Measurements from ENCODE around the gene MMP24OS.

The MMP24OS gene

DNA sequence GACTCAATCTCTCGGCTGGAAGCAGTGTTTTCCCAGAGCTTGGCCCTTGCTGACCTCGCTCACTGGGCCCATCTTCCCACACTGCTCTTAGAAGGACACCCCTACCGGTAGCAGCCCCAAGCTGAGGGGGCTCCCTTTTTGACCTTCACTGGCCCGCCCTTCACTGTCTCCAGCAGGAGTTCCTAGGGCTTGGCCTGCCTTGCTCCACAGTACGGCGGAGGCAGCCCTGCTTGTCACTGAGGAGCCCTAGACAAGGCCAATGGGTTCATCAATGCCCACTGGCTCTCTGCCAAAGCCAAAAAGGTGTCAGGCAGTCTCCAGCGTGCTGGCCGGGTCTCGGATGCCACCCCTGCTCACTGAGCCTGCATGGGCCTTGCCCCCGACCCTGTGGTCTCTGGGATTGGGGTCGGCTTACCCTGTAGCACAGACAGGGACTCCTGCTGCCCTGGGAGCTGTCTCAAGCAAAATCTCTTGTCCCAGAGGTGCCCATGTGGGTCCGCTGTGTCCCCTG, 2.1 kb downstream of the MMP24OS start:
- Histone ChIP-seq H3K4me3 (ENCODE audit: insufficient read depth, low read depth, low read length, poor library complexity, severe bottlenecking) (no peak overlapping the region), H3K4me1 (ENCODE audit: control insufficient read depth, insufficient read depth, low read length, poor library complexity, severe bottlenecking) (peaks cover 11% of the 10 kb centered on the region), H3K36me3 (ENCODE audit: control insufficient read depth, insufficient read depth, low read length) (peaks cover 25% of the 10 kb centered on the region), H3K27ac (ENCODE audit: insufficient read depth, low read length, poor library complexity, severe bottlenecking) (no peak overlapping the region), H3K27me3 (replicated peaks; ENCODE audit: control insufficient read depth, insufficient read depth, low read length, poor library complexity, severe bottlenecking) (no peaks in the 10 kb centered on the region), H3K9me3 (ENCODE audit: control insufficient read depth, low read length) (no peaks in the 10 kb centered on the region)
- DNase-seq, result no peak

DNA sequence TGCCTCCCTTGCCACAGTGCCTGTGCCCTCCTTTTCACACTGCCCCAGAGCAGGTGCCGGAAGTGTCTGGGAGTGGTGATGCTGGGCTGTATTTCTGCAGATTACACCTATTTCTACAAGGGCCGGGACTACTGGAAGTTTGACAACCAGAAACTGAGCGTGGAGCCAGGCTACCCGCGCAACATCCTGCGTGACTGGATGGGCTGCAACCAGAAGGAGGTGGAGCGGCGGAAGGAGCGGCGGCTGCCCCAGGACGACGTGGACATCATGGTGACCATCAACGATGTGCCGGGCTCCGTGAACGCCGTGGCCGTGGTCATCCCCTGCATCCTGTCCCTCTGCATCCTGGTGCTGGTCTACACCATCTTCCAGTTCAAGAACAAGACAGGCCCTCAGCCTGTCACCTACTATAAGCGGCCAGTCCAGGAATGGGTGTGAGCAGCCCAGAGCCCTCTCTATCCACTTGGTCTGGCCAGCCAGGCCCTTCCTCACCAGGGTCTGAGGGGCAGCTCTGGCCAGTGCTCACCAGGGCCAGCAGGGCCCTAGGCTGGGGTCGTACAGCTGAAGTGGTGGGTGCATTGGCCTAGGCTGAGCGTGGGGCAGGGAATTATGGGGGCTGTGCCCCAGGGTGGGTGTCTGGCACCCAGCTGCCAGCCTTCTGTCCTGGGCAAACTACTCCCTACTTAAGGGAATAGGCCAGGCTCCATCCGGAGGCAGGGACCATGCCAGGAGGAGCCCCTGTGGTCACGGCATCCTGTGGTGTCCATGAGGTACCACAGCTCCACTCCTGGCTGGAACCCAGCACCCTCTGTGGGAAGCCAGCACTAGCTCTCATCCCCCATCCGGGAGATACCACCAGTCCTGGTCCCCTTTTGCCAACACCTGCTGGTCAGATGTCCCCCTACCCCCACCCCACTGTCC, 3.5 kb downstream of the MMP24OS start:
- H3K36me3 ChIP-seq (ENCODE audit: control insufficient read depth, insufficient read depth, low read length), result peaks cover 25% of the 10 kb centered on the region
- H3K4me1 ChIP-seq (ENCODE audit: control insufficient read depth, insufficient read depth, low read length, poor library complexity, severe bottlenecking), result peaks cover 11% of the 10 kb centered on the region

GRCh38 chr20:35273449-35274171, 4.3 kb downstream of the MMP24OS start:
- Histone ChIP-seq H3K36me3 (ENCODE audit: control insufficient read depth, insufficient read depth, low read length) (peaks cover 16% of the 10 kb centered on the region), H3K27me3 (replicated peaks; ENCODE audit: control insufficient read depth, insufficient read depth, low read length, poor library complexity, severe bottlenecking) (no peaks in the 10 kb centered on the region), H3K4me1 (ENCODE audit: control insufficient read depth, insufficient read depth, low read length, poor library complexity, severe bottlenecking) (peaks cover 11% of the 10 kb centered on the region), H3K4me3 (ENCODE audit: insufficient read depth, low read depth, low read length, poor library complexity, severe bottlenecking) (no peak overlapping the region), H3K27ac (ENCODE audit: insufficient read depth, low read length, poor library complexity, severe bottlenecking) (no peak overlapping the region), H3K9me3 (ENCODE audit: control insufficient read depth, low read length) (no peaks in the 10 kb centered on the region)
- DNase-seq, result no peak

More for the DNA sequence above, 3.5 kb downstream of the MMP24OS start:
- Histone ChIP-seq H3K9me3 (ENCODE audit: control insufficient read depth, low read length) (no peaks in the 10 kb centered on the region), H3K27ac (ENCODE audit: insufficient read depth, low read length, poor library complexity, severe bottlenecking) (no peak overlapping the region), H3K4me3 (ENCODE audit: insufficient read depth, low read depth, low read length, poor library complexity, severe bottlenecking) (no peak overlapping the region), H3K27me3 (replicated peaks; ENCODE audit: control insufficient read depth, insufficient read depth, low read length, poor library complexity, severe bottlenecking) (no peaks in the 10 kb centered on the region)
- no peak for DNase-seq

DNA sequence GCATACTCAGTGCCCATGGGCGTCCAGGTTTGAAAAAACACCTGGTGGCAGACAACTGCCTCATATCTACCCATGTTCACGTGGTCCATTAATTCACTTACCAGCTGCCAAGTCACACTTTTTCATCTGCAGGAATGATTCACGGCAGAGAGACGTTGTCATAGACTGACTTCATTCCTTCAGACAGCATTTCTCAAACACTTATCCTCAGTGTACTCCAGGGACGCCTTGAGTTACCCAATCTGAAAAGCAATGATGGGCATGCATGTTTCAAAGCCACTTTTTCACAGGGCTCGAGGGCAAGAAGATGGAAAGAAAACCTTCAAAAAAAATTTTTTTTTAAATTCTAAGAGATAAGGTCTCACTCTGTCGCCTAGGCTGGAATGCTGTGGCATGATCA, 6.0 kb downstream of the MMP24OS start:
- Histone ChIP-seq H3K4me1 (ENCODE audit: control insufficient read depth, insufficient read depth, low read length, poor library complexity, severe bottlenecking) (peaks cover 8% of the 10 kb centered on the region), H3K4me3 (ENCODE audit: insufficient read depth, low read depth, low read length, poor library complexity, severe bottlenecking) (no peak overlapping the region), H3K27me3 (replicated peaks; ENCODE audit: control insufficient read depth, insufficient read depth, low read length, poor library complexity, severe bottlenecking) (no peaks in the 10 kb centered on the region), H3K36me3 (ENCODE audit: control insufficient read depth, insufficient read depth, low read length) (peaks cover 19% of the 10 kb centered on the region), H3K9me3 (ENCODE audit: control insufficient read depth, low read length) (no peaks in the 10 kb centered on the region), H3K27ac (ENCODE audit: insufficient read depth, low read length, poor library complexity, severe bottlenecking) (no peak overlapping the region)
- DNase-seq, result no peak

DNA sequence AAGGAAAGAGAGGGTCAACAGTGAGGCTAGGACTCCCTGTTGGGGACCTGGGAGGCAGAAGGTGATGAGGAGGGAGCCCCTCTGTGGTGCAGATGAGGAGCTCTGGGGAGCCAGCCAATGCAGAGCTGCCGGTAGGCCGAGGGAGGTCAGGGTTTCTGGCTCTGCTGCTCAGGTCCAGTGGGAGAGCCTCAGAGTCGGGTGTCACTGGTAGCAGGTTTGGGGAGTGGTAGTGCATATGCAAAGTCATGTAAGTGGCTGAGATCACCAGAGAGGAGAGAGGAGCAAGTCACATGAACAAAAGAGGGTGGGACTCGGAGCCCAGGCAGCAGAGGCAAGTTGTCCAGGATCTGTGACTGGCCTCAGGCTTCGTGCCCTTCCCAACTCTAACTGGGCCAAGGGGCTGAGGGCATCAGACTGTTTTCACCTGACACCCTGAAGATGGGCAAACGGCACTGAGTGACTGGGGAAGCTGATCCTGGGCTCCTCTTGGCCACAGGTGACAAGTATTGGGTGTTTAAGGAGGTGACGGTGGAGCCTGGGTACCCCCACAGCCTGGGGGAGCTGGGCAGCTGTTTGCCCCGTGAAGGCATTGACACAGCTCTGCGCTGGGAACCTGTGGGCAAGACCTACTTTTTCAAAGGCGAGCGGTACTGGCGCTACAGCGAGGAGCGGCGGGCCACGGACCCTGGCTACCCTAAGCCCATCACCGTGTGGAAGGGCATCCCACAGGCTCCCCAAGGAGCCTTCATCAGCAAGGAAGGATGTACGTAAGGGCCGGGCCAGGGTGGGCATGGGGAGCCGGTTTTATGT, 6.6 kb downstream of the MMP24OS start:
- Histone ChIP-seq H3K27me3 (replicated peaks; ENCODE audit: control insufficient read depth, insufficient read depth, low read length, poor library complexity, severe bottlenecking) (no peaks in the 10 kb centered on the region), H3K9me3 (ENCODE audit: control insufficient read depth, low read length) (no peaks in the 10 kb centered on the region), H3K36me3 (ENCODE audit: control insufficient read depth, insufficient read depth, low read length) (peaks cover 19% of the 10 kb centered on the region), H3K4me3 (ENCODE audit: insufficient read depth, low read depth, low read length, poor library complexity, severe bottlenecking) (no peak overlapping the region), H3K27ac (ENCODE audit: insufficient read depth, low read length, poor library complexity, severe bottlenecking) (no peak overlapping the region), H3K4me1 (ENCODE audit: control insufficient read depth, insufficient read depth, low read length, poor library complexity, severe bottlenecking) (peaks cover 3% of the 10 kb centered on the region)
- DNase-seq, result no peak

- Histone ChIP-seq H3K4me3 (ENCODE audit: insufficient read depth, low read depth, low read length, poor library complexity, severe bottlenecking) (no peak overlapping the region), H3K9me3 (ENCODE audit: control insufficient read depth, low read length) (no peaks in the 10 kb centered on the region), H3K27me3 (replicated peaks; ENCODE audit: control insufficient read depth, insufficient read depth, low read length, poor library complexity, severe bottlenecking) (no peaks in the 10 kb centered on the region), H3K27ac (ENCODE audit: insufficient read depth, low read length, poor library complexity, severe bottlenecking) (no peak overlapping the region), H3K4me1 (ENCODE audit: control insufficient read depth, insufficient read depth, low read length, poor library complexity, severe bottlenecking) (no peaks in the 10 kb centered on the region), H3K36me3 (ENCODE audit: control insufficient read depth, insufficient read depth, low read length) (peaks cover 19% of the 10 kb centered on the region)
- no peak for DNase-seq
These were observed 7.7 kb downstream of the MMP24OS start for GRCh38 chr20:35270021-35270902.

DNA sequence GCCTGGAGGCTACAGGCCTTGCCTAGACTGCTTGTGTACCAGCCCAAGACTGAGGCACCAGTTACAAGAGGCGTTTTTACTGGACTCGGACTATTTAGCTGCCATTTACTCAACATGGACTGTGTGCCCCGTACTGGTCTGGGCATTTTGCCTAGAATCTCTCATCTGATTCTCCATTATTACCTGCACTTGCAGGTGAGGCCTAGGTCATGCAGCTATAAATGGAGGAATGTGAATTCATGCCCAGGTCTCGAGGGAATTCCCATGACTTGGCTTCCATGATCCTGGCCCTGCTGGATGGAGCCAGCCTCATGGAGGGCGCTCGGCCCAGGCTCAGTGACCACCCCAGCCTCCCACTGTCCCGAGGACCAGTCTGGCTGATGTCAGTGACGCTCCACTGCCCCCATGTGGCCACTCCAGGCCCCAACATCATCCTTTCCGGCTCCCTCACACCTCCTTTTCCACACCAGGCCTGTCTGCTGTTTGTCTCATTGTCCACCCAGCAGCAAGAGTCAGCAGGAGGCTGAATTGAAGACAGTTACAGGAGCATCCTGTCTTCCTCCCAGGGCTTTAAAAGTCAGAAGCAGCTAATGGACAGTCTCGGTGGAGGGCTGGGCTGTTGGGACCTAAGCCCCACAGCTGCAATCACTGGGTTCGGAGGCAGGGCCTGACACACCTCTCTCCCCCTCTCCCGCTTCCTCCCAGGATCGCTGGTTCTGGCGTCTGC, 8.7 kb downstream of the MMP24OS start:
- Histone ChIP-seq H3K36me3 (ENCODE audit: control insufficient read depth, insufficient read depth, low read length) (peaks cover 24% of the 10 kb centered on the region), H3K4me1 (ENCODE audit: control insufficient read depth, insufficient read depth, low read length, poor library complexity, severe bottlenecking) (no peaks in the 10 kb centered on the region)
- DNase-seq, result peak in 2 of 3 donors; percentile 21 to 25

DNA sequence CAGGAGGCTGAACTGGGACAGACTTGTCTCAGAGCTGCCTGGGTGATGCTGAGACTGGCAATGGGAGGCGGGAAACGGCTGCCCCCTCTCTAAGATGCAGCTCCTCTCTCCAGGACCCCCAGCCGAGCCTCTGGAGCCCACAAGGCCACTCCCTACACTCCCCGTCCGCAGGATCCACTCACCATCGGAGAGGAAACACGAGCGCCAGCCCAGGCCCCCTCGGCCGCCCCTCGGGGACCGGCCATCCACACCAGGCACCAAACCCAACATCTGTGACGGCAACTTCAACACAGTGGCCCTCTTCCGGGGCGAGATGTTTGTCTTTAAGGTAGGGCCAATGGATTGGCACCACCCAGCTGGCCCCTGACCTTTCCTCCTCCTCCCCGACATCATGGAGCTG, 10.8 kb downstream of the MMP24OS start:
- DNase-seq, result no peak
- Histone ChIP-seq H3K9me3 (ENCODE audit: control insufficient read depth, low read length) (no peaks in the 10 kb centered on the region), H3K27ac (ENCODE audit: insufficient read depth, low read length, poor library complexity, severe bottlenecking) (no peak overlapping the region), H3K36me3 (ENCODE audit: control insufficient read depth, insufficient read depth, low read length) (peaks cover 24% of the 10 kb centered on the region), H3K4me3 (ENCODE audit: insufficient read depth, low read depth, low read length, poor library complexity, severe bottlenecking) (no peak overlapping the region), H3K4me1 (ENCODE audit: control insufficient read depth, insufficient read depth, low read length, poor library complexity, severe bottlenecking) (no peaks in the 10 kb centered on the region), H3K27me3 (replicated peaks; ENCODE audit: control insufficient read depth, insufficient read depth, low read length, poor library complexity, severe bottlenecking) (no peaks in the 10 kb centered on the region)

More for the DNA sequence above, 8.7 kb downstream of the MMP24OS start:
- Histone ChIP-seq H3K27ac (ENCODE audit: insufficient read depth, low read length, poor library complexity, severe bottlenecking) (no peak overlapping the region), H3K27me3 (replicated peaks; ENCODE audit: control insufficient read depth, insufficient read depth, low read length, poor library complexity, severe bottlenecking) (no peaks in the 10 kb centered on the region), H3K4me3 (ENCODE audit: insufficient read depth, low read depth, low read length, poor library complexity, severe bottlenecking) (no peak overlapping the region), H3K9me3 (ENCODE audit: control insufficient read depth, low read length) (no peaks in the 10 kb centered on the region)
